HG03139 (cell line): ENCODE data around the gene GYPB.
"Not testable (repeated sequence)": the region's sequence is repeated elsewhere in the genome, so short reads cannot be mapped to it uniquely, and the experiment has no call there.

ENCODE experiments used
- ATAC-seq: cut with Tn5 transposase; IDR thresholded peaks from one replicate; pipeline ENCODE4 v1.9.1; 2021; ENCODE audit not compliant: unreplicated experiment

Gene GYPB

DNA sequence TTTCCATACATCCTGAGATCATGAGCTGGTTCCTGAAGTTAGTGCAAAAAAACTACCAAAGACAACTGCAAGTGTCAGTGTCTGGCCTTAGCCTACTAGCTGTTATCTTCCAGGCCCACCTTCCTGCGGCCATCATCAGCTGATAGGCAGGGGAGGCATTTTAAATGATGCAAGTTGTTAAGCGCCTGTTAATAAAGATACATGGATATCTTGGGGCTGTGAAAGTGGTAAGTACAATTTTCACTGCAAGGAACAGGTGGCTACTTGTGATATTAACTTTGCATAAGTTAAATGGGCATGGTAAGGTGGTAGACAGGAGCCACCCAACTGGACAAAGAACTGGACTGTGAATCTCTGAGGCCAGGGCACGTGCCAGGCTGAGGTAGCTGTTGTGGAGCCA, at the start of gene GYPB:
TSS of gene GYPB (minus strand) at position 104 of the 400 bp plus-strand sequence. CDS start at position 11, 93 bp downstream.
- ATAC-seq, result not testable (repeated sequence)

DNA sequence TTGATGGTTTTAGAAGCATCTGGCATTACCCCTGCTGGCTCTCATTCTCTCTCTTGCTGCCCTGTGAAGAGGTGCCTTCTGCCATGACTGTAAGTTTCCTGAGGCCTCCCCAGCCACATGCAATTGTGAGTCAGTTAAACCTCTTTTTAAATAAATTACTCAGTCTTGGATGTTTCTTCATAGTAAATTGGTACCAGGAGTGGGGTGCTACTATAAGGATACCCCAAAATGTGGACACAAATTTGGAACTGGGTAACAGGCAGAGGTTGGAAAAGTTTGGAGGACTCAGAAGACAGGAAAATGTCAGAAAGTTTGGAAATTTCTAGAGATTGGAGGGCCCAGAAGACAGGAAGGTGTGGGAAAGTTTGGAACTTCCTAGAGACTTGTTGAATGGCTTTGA, 42.4 kb upstream of the GYPB start:
- not testable (repeated sequence) for ATAC-seq

DNA sequence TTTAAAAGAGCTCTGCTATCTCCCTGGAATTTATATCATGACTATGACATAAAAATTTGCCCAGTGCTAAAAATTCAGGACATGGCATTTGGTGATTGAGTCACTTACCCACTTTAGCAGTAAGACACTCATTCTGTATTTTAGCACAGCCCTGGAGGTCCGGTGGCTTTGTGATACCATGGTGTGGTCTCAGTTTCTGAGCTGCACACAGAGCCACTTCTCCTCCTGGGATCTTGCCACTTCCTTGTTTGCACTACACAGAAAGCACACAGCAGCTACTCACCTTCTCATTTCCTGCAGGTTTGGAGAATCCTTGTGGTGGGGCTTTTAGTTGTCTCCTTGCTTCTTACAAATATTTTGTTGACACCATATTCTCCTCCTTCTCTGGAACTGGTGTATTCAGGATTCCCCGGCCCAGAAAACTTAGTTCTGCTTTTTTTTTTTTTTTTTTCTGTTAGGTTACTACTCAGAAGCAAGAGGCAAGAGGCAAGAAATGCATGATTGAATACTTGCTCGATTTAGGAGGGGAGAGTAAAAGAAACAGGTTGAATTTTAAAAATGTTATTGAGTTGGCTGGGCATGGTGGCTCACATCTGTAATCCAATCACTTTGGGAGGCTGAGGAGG, 41.2 kb upstream of the GYPB start:
- not testable (repeated sequence) for ATAC-seq

DNA sequence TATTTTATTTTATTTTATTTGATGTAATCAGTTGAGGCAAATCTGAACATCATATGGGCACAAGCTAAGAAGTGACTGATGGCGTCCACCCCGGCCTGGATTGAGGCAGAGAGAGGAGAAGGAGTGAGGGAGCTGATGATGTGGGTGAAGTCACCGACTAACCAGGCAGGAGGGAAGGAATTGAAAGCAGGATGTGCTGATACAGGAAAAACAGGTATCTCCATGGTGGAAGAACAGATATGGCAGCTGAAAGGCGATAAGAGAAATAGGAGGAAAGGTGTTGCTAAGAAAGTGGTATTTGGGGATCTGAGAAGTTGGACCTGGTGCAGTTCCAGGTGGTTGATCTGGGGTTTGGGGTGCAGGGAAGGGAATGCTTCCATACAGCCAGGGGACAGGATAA, 37.6 kb upstream of the GYPB start:
- no peak for ATAC-seq

DNA sequence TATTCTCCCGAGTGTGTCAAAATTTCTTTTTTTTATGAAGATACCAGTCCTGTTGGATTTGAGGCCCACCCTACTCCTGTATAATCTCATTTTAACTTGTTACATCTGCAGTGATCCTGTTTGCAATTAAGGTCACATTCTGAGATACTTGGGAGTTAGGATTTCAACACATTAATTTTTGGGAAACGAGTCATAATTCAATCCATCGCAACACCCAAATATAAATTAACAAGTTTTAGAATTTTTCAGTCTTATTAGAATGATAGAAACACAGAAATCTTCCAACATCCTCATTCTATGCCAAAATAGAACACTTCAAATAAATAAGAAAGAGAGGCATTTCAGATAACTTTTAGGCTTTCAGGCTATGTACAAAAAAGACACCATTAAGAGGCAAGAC, 36.2 kb upstream of the GYPB start:
- not testable (repeated sequence) for ATAC-seq

DNA sequence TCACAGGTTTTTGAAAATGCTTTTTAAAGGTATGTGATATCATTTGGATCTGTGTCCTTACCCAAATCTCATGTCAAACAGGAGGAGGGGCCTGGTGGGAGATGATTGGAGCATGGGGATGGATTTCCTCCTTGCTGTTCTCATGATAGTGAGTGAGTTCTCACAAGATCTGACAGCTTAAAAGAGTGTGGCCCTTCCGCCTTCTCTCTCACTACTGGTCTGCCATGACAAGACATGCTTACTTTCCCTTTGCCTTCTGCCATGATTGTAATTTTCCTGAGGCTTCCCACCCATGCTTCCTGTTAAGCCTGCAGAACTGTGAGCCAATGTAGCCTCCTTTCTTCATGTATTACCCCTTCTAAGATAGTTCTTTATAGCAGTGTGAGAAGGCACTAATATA, 32.3 kb upstream of the GYPB start:
- not testable (repeated sequence) for ATAC-seq

DNA sequence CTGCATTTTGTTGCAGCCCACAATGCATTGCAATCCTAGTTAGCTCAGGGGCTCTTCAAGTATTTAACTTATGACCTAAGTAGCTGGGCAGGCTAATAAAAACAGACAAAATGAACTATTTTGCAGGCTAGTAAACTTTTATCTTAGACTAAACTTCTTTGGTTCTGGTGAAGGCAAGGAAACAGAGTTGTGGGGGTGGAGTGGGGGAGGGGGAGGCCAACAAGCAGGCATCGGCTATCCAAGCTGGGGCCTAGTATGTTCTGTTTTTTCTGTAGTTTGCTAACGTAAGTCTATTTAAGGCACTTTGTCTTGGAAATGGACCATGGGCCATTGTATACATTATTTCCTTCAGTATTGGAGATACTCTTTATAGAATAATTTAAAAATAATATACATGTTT, 31.5 kb upstream of the GYPB start:
- not testable (repeated sequence) for ATAC-seq

DNA sequence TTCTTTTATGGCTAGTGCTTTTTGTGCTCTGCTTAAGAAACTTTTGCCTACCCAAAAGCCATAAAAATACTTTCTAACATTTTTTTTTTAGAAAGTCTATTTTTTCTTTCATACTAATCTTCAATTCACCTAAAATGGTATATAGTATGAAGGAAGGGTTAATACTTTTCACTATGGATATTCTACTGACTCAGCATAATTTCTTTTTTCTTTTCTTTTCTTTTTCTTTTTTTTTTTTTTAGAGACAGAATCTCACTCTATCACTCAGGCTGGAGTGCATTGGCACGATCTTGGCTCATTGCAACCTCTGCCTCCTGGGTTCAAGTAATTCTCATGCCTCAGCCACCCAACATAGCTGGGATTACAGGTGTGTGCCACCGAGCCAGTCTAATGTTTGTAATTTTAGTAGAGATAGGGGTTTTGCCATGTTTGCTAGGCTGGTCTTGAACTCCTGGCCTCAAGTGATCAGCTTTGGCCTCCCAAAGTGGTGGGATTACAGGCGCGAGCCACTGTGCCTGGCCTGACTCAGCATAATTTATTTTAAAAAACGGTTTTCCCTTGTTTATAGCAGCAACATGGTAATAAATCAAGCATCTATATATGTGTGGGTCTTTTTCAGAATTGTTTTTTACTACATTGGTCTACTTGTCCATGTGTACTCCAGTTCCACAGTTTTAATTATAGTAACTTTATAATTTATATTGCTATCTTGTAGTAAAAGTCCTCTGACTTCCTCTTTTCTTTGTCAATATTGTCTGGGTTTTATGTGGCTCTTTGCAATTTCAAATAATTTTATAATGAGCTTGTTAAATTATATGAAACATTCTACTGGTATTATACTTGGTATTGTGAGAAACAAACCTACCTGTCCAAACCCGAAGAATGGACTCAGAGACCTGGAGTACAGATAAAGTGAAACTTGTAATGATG, 30.6 kb upstream of the GYPB start:
- not testable (repeated sequence) for ATAC-seq

DNA sequence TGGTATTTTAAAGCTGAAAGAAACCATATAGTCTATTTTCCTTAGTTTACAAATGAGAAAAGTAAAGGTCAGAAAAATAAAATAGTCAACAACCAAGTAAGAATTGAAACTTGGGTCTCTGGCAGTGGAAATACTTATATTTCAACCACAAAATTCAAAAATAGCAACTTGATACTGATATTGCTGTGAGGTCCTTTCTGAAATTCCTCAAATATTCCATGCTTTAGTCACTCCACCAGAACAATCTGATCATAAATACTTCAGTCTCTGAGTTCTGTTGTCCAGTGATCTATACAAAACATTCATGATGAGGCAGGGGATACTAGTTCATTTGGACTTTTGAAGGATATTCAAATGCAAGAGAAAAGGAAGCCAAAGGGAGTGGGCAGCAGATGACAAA, 25.8 kb upstream of the GYPB start:
- ATAC-seq, result not testable (repeated sequence)

DNA sequence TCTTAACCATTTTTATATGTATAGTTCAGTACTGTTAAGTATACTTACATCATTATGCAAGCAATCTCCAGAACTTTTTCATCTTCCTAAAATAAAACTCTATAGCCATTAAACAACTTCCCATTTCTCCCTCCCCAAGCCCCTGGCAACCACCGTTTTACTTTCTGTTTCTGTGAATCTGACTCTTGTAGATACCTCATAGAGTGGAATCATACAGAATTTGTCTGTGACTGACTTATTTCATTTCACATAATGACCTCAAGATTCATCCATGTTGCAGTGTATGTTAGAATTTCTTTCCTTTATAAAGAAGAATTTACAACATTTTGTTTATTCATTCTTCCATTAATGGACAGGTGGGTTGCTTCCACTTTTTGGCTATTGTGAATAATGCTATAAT, 13.4 kb upstream of the GYPB start:
- ATAC-seq, result not testable (repeated sequence)

DNA sequence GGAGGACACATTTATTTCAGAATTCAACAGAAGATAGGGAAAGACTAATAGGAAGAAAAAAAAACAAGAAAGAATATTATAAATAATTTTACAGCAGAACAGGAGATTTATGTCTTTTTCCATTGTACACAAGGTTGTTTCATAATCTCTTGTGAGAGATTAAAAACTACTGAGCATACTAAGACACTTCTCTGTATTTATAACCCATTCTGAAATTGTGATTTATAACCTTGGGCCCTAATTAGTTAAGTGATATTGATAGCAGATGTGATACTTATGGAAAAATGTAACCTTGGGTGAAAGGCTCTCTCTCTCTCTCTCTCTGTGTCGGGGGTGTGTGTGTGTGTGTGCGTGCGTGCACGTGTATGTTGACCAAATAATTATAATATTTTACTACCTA, 12.7 kb upstream of the GYPB start:
- not testable (repeated sequence) for ATAC-seq

DNA sequence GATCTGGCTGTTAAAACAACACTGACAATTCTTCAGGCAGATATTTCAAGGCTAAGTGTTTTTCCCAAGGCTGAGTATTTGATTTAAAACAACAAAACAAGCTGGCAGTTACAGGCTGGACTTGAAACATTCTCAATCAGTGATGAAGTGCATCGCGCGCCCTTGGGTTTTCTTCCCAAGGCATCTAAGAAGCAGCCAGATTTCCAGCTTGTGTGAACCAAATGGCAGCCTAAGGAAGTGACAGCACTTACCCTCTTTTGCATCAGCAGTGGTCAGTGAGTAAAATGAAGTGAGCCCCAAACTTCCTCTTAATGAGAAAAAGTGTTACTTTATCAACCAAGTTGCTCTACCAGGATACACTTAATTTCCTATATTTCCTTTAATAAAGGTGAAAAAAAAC, 12.2 kb upstream of the GYPB start:
- not testable (repeated sequence) for ATAC-seq

DNA sequence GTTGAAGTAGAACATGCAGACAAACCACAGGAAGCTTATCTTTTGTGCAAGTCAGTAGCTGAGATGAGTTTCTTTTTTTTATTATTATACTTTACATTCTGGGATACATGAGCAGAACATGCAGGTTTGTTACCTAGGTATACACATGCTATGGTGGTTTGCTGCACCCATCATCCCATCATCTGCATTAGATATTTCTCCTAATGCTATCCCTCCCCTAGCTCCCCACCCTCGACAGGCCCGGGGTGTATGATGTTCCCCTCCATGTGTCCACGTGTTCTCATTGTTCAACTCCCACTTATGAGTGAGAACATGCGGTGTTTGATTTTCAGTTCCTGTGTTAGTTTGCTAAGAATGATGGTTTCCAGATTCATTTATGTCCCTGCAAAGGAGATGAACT, 11.5 kb upstream of the GYPB start:
- not testable (repeated sequence) for ATAC-seq

DNA sequence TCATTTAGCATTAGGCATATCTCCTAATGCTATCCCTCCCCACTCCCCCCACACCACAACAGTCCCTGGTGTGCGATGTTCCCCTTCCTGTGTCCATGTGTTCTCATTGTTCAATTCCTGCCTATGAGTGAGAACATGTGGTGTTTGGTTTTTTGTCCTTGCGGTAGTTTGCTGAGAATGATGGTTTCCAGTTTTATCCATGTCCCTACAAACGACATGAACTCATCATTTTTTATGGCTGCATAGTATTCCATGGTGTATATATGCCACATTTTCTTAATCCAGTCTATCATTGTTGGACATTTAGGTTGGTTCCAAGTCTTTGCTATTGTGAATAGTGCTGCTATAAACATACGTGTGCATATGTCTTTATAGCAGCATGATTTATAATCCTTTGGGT, 7.5 kb upstream of the GYPB start:
- not testable (repeated sequence) for ATAC-seq

DNA sequence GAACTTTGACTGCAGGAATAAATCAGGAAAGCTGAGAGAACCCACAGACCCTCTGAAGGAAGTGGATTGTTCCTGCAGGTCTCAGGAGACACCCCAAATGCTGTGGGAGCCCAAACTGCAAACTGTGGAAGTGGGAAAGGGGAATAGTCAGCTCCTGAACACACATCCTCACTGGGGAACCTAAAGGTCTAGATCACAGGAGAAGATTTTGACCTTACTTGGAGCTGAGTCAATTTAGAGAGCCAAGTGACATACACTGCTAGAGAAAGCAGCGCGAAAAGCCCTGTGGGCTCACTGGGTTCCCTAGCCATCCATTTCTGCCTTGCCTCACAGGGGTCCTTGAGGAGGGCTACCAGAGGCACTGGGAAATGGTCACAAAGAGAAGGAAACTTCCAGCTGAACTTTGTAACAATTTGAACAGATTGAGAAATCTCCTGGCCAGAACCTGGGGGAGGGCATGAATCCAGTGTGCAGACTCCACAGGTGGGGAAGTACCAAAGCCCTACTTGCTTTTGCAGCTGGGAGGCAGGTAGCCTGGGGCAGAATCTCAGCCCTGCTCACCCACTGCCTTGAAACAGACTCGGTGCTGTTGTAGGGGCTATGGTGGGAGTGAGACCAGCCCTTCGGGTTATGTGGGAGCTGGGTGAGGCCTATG, 5.3 kb upstream of the GYPB start:
- not testable (repeated sequence) for ATAC-seq

DNA sequence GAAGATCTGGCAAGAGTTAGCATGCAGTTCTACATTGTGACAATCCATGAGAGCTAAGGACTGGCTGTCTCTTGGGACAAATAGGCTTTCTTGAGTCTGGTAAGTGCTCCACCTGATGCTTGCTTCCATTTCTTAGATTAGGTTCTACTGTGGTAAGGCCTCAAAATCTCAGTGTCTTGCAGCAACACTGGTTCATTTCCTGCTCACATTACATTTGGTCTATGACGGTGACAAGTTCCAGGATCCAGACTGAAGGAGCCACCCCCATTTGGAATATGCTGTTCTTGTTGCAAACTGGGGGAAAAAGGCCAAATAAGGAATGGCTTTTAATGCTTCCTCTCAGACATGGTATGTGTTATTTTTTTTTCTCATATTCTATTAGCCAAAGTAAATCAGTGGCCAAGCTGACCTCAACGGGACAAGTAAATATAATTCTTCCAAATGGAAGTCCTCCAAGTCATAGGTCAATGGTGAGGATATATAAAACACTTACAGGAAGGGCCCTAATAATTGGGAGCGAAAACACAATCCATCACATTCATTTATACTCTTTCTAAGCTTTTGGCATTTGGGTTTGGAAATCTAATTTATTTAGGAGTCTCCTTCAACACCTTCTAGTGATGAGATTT, 3.7 kb upstream of the GYPB start:
- not testable (repeated sequence) for ATAC-seq

DNA sequence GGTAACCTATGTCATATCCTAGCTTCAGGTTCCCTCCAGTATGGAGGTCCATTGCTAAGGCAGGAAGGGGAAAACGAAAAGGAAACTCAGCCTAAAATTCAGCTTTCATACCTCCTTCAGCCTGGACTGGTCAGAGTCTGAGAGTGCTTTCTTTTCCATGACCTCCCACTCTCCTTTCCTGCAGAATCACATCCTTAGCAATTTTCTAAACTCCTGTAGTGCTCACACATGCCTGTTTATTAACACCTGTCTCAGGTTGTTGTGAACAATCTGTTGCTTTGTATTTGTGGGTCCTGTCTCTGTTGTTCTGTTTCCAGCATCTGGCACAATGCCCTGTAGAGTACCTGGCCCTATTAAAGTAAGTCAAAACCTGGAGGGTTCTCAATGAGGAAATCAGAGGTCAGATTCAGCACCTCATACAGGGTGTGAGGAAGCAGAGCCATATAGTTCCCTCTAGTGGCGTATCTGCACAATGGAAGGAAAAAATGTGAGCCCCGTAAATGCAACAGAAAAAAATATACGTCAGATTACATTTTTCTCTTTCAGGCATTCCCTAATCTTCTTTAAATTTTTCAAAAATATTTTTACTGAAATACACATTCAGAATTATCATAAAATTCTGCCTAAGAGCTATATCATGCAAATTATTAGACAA, 2.3 kb upstream of the GYPB start:
- not testable (repeated sequence) for ATAC-seq

DNA sequence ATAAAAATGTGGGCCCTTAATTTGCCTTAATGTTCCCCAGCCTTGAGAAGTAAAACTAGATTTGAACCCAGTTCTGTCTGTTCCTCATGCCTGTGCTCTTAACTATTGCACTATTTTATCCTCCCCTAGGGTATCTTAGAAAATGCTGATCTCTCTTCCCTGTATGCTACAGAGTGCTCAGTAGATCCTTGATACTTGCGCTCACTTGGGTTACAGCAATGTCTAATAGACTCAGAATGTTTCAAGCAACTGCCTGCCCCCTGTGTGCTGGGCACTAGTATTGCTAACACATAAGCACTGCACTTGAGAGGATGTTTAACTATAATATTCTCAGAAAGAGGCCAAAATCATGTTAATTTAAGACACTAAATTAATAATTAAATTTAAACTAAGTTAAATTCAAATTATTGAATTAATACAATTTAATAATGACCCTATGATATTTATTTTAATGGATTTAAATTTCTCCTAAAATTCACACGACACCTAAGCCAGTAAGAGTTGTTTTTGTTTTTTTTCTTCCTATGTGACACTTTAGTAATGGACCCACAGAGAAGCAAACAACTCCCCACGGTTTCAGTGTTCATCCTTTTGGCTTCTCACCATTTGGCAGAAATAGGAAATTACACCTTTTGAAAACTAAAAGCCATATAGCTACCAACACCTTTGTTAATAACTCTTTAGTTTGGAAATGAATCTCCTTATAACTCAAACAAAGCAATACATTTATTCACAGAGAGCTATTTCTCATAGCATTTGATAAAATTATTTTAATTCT, 768 bp downstream of the GYPB start:
- ATAC-seq, result not testable (repeated sequence)

DNA sequence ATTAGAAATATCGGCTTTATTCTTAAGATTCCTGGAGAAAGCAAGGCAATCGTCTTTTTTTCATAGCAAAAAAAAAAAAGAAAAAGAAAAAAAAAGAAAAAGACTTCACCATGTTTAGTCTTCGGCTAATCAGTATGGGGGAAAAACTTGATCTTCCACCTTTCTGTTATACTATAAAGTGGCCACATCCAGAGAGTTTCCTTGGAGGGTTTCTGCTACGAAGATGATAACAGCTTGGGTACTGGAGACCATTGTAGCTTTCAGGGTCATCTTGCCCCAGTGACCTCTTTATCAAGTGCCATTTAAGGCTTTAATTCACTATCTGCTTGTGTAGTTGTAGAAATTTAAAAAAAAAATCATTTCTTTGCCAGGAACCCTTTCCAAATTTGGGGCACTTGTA, 1.9 kb downstream of the GYPB start:
- ATAC-seq, result not testable (repeated sequence)

DNA sequence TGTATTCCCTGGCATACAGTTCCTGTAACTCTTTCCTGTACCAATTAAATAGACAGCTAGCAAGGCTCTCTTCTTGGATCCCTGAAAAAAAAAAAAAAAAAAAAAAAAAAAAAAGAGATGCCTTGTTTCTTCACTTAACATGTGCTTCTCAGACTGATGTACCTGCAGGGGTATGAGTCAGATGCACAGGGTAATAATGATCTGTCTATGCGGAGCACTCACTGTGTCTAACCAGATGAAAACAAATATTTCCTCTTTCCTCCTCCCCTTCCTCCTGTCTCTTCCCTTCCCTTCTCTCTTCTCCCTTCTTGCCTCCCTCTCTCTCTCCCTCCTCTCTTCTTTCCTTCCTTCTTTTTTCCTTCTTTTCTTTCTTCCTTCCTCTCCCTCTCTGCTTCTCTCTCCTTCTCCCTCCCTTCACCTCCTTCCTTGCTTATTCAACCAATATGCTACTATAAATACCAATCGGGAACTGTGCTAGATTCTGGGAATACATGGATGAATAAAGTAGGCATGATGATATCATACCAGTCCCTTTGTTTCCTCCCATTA, 3.0 kb downstream of the GYPB start:
- not testable (repeated sequence) for ATAC-seq
